ENCODE measurements around the gene MUC12.
"Not testable (repeated sequence)": the region's sequence is repeated elsewhere in the genome, so short reads cannot be mapped to it uniquely, and the experiment has no call there.

- not testable (repeated sequence) for TF ChIP-seq POLR2A, CEBPB (IDR thresholded peaks at IDR 0.05; ENCODE audit: low read depth, low read length)
- TF ChIP-seq, protein P1, sequence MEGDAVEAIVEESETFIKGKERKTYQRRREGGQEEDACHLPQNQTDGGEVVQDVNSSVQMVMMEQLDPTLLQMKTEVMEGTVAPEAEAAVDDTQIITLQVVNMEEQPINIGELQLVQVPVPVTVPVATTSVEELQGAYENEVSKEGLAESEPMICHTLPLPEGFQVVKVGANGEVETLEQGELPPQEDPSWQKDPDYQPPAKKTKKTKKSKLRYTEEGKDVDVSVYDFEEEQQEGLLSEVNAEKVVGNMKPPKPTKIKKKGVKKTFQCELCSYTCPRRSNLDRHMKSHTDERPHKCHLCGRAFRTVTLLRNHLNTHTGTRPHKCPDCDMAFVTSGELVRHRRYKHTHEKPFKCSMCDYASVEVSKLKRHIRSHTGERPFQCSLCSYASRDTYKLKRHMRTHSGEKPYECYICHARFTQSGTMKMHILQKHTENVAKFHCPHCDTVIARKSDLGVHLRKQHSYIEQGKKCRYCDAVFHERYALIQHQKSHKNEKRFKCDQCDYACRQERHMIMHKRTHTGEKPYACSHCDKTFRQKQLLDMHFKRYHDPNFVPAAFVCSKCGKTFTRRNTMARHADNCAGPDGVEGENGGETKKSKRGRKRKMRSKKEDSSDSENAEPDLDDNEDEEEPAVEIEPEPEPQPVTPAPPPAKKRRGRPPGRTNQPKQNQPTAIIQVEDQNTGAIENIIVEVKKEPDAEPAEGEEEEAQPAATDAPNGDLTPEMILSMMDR (conservative IDR thresholded peaks at IDR 0.05; ENCODE audit: low read depth, low read length), result not testable (repeated sequence)
Observed at GRCh38 chr7:101064176-101064550, 94.8 kb downstream of the MUC12 start.

Measured in IMR-90 (cell line).